ENCODE results near the gene TM4SF1.

TM4SF1 gene

GRCh38 chr3:149417727-149418126, 40.3 kb upstream of the TM4SF1 start:
- no peaks in the 10 kb centered on the region for H3K9me3 ChIP-seq (ENCODE audit: severe bottlenecking)
- no peaks in the 10 kb centered on the region for H3K27me3 ChIP-seq (ENCODE audit: insufficient read depth, low read depth, severe bottlenecking)
- no peaks in the 10 kb centered on the region for H3K36me3 ChIP-seq
- no peak overlapping the region for H3K4me3 ChIP-seq (ENCODE audit: low read depth, low read length)
- DNase-seq: no peak
- TF ChIP-seq, protein P1, sequence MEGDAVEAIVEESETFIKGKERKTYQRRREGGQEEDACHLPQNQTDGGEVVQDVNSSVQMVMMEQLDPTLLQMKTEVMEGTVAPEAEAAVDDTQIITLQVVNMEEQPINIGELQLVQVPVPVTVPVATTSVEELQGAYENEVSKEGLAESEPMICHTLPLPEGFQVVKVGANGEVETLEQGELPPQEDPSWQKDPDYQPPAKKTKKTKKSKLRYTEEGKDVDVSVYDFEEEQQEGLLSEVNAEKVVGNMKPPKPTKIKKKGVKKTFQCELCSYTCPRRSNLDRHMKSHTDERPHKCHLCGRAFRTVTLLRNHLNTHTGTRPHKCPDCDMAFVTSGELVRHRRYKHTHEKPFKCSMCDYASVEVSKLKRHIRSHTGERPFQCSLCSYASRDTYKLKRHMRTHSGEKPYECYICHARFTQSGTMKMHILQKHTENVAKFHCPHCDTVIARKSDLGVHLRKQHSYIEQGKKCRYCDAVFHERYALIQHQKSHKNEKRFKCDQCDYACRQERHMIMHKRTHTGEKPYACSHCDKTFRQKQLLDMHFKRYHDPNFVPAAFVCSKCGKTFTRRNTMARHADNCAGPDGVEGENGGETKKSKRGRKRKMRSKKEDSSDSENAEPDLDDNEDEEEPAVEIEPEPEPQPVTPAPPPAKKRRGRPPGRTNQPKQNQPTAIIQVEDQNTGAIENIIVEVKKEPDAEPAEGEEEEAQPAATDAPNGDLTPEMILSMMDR (IDR thresholded peaks at IDR 0.05; ENCODE audit: low read depth, low read length): no peak
- H3K27ac ChIP-seq: no peak overlapping the region

DNA sequence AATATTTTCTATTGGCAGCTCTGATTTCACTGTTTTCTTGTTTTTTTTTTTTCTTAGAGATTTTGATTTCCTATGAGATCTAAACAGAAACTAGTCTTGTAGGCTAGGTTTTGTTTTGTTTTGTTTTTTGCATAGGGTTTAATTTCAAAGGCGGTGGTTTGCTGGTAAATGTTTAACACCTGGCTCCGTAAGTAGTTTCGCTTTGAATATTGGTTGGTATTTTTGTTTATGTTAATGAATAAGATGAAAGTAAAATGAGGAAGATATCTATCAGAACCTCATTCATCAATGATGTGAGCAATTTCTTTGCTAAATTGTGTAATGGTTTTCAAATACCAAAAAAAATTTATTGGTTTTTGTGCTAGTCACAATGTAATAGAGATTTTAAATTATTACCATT, 39.7 kb upstream of the TM4SF1 start:
- Histone ChIP-seq H3K27ac (no peak overlapping the region), H3K27me3 (ENCODE audit: insufficient read depth, low read depth, severe bottlenecking) (no peaks in the 10 kb centered on the region), H3K4me3 (ENCODE audit: low read depth, low read length) (no peak overlapping the region), H3K9me3 (ENCODE audit: severe bottlenecking) (no peaks in the 10 kb centered on the region), H3K36me3 (no peaks in the 10 kb centered on the region)
- TF ChIP-seq, protein P1 (IDR thresholded peaks at IDR 0.05; ENCODE audit: low read depth, low read length): no peak
- DNase-seq: no peak

DNA sequence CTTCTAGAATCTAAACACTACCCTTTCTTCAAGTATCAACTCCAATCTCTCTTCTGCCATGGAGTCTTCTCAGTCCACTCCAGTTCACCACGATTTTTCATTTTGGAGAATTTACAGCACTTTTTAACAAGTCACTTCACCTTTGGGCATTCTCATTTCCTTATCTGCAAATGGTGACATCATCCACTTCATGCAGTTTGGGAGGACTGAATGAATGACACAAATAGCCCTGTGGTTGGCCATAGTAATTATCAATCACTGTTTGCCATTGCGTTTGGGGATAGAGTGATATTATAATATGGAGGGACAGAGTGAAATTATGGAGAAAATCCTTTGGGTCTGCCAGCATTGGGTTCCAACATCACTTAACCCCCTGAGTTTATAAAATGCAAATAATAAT, 38.0 kb upstream of the TM4SF1 start:
- Histone ChIP-seq H3K27me3 (ENCODE audit: insufficient read depth, low read depth, severe bottlenecking) (no peaks in the 10 kb centered on the region), H3K4me3 (ENCODE audit: low read depth, low read length) (no peak overlapping the region), H3K27ac (no peak overlapping the region), H3K36me3 (no peaks in the 10 kb centered on the region), H3K9me3 (ENCODE audit: severe bottlenecking) (no peaks in the 10 kb centered on the region)
- no peak for DNase-seq
- TF ChIP-seq, protein P1 (IDR thresholded peaks at IDR 0.05; ENCODE audit: low read depth, low read length): no peak

DNA sequence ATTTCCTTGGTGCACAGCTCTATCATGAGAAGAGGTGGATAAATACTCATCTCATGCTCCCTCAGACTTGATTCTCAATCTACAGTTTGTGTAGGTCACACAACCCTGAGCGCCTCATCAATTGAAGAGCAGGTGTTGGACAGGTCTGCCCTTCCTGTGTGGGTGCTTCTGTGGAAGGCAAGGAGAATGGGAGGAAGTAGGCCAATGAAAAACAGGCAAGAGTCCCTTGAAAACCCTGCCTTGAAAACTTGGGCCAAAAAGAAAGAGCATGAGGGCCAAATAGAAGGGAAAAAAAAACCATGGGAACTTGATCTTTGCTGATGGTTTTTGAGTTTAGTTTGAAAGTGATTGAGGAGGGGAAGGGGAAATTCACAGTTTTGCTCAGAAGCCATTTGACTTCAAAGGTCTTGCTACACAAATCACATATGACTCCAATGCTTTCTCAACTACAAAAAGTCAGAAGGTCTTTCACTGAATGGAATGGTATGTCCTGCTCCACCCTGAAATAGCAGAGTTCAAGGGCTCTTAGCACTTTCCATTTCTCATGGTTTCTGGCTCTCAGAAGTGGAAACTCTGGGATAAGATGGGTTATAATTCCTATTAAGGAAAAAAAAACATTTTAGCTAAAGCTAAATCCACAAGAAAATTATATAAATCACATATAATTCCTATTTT, 37.2 kb upstream of the TM4SF1 start:
- H3K36me3 ChIP-seq: no peaks in the 10 kb centered on the region
- no peaks in the 10 kb centered on the region for H3K9me3 ChIP-seq (ENCODE audit: severe bottlenecking)
- no peak for DNase-seq
- no peak overlapping the region for H3K4me3 ChIP-seq (ENCODE audit: low read depth, low read length)
- TF ChIP-seq, protein P1 (IDR thresholded peaks at IDR 0.05; ENCODE audit: low read depth, low read length): no peak
- H3K27me3 ChIP-seq (ENCODE audit: insufficient read depth, low read depth, severe bottlenecking): no peaks in the 10 kb centered on the region
- no peak overlapping the region for H3K27ac ChIP-seq

GRCh38 chr3:149411583-149411982, 34.1 kb upstream of the TM4SF1 start:
- H3K4me3 ChIP-seq (ENCODE audit: low read depth, low read length): no peak overlapping the region
- TF ChIP-seq, protein P1 (IDR thresholded peaks at IDR 0.05; ENCODE audit: low read depth, low read length): no peak

DNA sequence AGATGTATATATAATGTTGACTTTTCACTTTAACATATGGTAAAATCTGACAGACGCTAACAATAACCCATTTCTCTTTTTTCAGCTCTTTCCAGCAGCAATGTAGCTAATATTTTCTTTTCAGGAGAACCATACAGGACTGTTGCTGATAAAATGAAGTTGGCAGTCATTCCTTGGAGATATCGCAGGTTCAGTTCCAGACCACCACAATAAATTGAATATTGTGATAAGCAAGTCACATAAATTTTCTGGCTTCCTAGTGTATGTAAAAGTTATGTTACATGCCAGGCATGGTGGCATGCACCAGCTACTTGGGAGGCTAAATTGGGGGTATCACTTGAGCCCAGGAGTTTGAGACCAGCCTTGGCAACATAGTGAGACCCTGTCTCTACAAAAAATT, 31.9 kb upstream of the TM4SF1 start:
- H3K9me3 ChIP-seq (ENCODE audit: severe bottlenecking): no peaks in the 10 kb centered on the region
- DNase-seq: no peak
- H3K27me3 ChIP-seq (ENCODE audit: insufficient read depth, low read depth, severe bottlenecking): no peaks in the 10 kb centered on the region
- H3K36me3 ChIP-seq: no peaks in the 10 kb centered on the region
- no peak overlapping the region for H3K27ac ChIP-seq
- H3K4me3 ChIP-seq (ENCODE audit: low read depth, low read length): no peak overlapping the region
- TF ChIP-seq, protein P1 (IDR thresholded peaks at IDR 0.05; ENCODE audit: low read depth, low read length): no peak

More at GRCh38 chr3:149411583-149411982, 34.1 kb upstream of the TM4SF1 start:
- H3K9me3 ChIP-seq (ENCODE audit: severe bottlenecking): no peaks in the 10 kb centered on the region
- H3K27me3 ChIP-seq (ENCODE audit: insufficient read depth, low read depth, severe bottlenecking): no peaks in the 10 kb centered on the region
- no peak overlapping the region for H3K27ac ChIP-seq
- H3K36me3 ChIP-seq: no peaks in the 10 kb centered on the region
- DNase-seq: no peak

Measured in WERI-Rb-1 (cell line).